ENCODE results near the gene NPTX1. TPM values are rescaled to one million over a fixed set of nuclear protein-coding genes. Genes with fewer than 3 reads are reported as not detected.

Gene NPTX1
- total and polyA plus RNA-seq, 2 donors (not counting 1 experiment from before 2014, with no cell fraction given): 0.07 to 0.57 TPM

DNA sequence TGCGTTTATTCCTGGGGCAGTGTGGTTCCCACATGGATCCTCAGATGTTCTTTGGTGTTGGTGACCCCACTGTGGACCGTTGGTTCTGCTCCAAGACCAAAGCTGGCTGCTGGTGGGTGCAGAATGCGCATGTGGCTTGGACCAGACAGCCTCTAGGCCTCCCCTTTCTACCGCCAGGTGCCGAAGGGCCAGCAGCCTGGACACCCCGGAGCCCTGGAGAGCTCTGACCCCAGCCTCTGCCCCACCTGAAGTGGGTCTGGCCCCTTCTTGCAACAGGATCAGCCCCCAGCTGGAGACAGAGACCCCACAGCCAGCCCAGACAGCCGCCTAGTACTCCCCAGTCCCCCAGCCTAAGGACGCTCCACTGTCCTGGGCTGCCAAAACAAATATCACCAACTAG is 18.4 kb downstream of the NPTX1 start:
- no peak for TF ChIP-seq EZH2 (IDR thresholded peaks at IDR 0.05; ENCODE audit: borderline replicate concordance, insufficient read depth, low read depth, low read length, poor library complexity, severe bottlenecking)
- TF ChIP-seq, protein P1, sequence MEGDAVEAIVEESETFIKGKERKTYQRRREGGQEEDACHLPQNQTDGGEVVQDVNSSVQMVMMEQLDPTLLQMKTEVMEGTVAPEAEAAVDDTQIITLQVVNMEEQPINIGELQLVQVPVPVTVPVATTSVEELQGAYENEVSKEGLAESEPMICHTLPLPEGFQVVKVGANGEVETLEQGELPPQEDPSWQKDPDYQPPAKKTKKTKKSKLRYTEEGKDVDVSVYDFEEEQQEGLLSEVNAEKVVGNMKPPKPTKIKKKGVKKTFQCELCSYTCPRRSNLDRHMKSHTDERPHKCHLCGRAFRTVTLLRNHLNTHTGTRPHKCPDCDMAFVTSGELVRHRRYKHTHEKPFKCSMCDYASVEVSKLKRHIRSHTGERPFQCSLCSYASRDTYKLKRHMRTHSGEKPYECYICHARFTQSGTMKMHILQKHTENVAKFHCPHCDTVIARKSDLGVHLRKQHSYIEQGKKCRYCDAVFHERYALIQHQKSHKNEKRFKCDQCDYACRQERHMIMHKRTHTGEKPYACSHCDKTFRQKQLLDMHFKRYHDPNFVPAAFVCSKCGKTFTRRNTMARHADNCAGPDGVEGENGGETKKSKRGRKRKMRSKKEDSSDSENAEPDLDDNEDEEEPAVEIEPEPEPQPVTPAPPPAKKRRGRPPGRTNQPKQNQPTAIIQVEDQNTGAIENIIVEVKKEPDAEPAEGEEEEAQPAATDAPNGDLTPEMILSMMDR (IDR thresholded peaks at IDR 0.05): no peak
- peaks cover 7 to 17% of the 10 kb centered on the region in 2 donors for H3K4me1 ChIP-seq (ENCODE audit: control insufficient read depth in 2 of 2, insufficient read depth in 2 of 2, low read length in 2 of 2)
- Mint-ChIP-seq H3K9me3 (ENCODE audit: insufficient read depth) (no peaks in the 10 kb centered on the region), H3K27ac (no peak overlapping the region), H3K27me3 (peaks cover 38% of the 10 kb centered on the region), H3K4me1 (peaks cover 18% of the 10 kb centered on the region), H3K4me3 (no peak overlapping the region)
- H3K36me3 ChIP-seq (replicated peaks in 1 of 2; ENCODE audit: control extremely low read depth in 1 of 2, control insufficient read depth in 1 of 2, extremely low read depth in 1 of 2, insufficient read depth in 2 of 2, low read length in 1 of 2): no peaks in the 10 kb centered on the region
- ChIA-PET POLR2A (no interaction called here), CTCF (no interaction called here)
- peaks cover 0 to 35% (median 0%) of the 10 kb centered on the region in 4 experiments for H3K27me3 ChIP-seq (replicated peaks in 1 of 4; ENCODE audit: control extremely low read depth in 1 of 4, control insufficient read depth in 3 of 4, insufficient read depth in 4 of 4, low read length in 3 of 4)
- DNase-seq (no peak), ATAC-seq (ENCODE audit: low read depth) (no peak)
- no peak overlapping the region for H3K4me2 ChIP-seq (replicated peaks; ENCODE audit: low read depth, low read length, poor library complexity, severe bottlenecking)
- no peaks in the 10 kb centered on the region for H3K79me2 ChIP-seq (ENCODE audit: control insufficient read depth, insufficient read depth, low read length)
- no peak overlapping the region for H3K4me3 ChIP-seq (ENCODE audit: control extremely low read depth in 1 of 5, extremely low read depth in 1 of 5, insufficient read depth in 1 of 5, low read depth in 2 of 5, low read length in 4 of 5)
- intact Hi-C loops (cut with micrococcal nuclease): no loop called here
- no peak overlapping the region for H2AFZ ChIP-seq (ENCODE audit: insufficient read depth, low read depth, low read length, poor library complexity, severe bottlenecking)
- WGBS (ENCODE audit: insufficient coverage): 92% methylated on average over 7 of the region's 8 CpGs
- H3K27ac ChIP-seq (ENCODE audit: low read length in 2 of 2): no peak overlapping the region
- H3K9me3 ChIP-seq (ENCODE audit: control extremely low read depth in 1 of 3, control insufficient read depth in 2 of 3, insufficient read depth in 1 of 3, low read length in 2 of 3): peaks cover 0 to 7% (median 0%) of the 10 kb centered on the region in 3 donors
- no peaks in the 10 kb centered on the region for H4K20me1 ChIP-seq (ENCODE audit: control insufficient read depth, insufficient read depth, low read length, poor library complexity, severe bottlenecking)
- H3K9ac ChIP-seq (ENCODE audit: low read length): no peak overlapping the region

GRCh38 chr17:80457236-80457856 is 19.1 kb downstream of the NPTX1 start:
- Histone ChIP-seq H3K27me3 (replicated peaks in 1 of 4; ENCODE audit: control extremely low read depth in 1 of 4, control insufficient read depth in 3 of 4, insufficient read depth in 4 of 4, low read length in 3 of 4) (peaks cover 0 to 35% (median 0%) of the 10 kb centered on the region in 4 experiments), H3K79me2 (ENCODE audit: control insufficient read depth, insufficient read depth, low read length) (no peaks in the 10 kb centered on the region), H3K36me3 (replicated peaks in 1 of 2; ENCODE audit: control extremely low read depth in 1 of 2, control insufficient read depth in 1 of 2, extremely low read depth in 1 of 2, insufficient read depth in 2 of 2, low read length in 1 of 2) (no peaks in the 10 kb centered on the region), H3K4me3 (ENCODE audit: control extremely low read depth in 1 of 5, extremely low read depth in 1 of 5, insufficient read depth in 1 of 5, low read depth in 2 of 5, low read length in 4 of 5) (no peak overlapping the region), H3K4me1 (ENCODE audit: control insufficient read depth in 2 of 2, insufficient read depth in 2 of 2, low read length in 2 of 2) (peaks cover 7 to 17% of the 10 kb centered on the region in 2 donors), H3K27ac (ENCODE audit: low read length in 2 of 2) (no peak overlapping the region), H4K20me1 (ENCODE audit: control insufficient read depth, insufficient read depth, low read length, poor library complexity, severe bottlenecking) (no peaks in the 10 kb centered on the region), H2AFZ (ENCODE audit: insufficient read depth, low read depth, low read length, poor library complexity, severe bottlenecking) (no peak overlapping the region), H3K9ac (ENCODE audit: low read length) (no peak overlapping the region), H3K4me2 (replicated peaks; ENCODE audit: low read depth, low read length, poor library complexity, severe bottlenecking) (no peak overlapping the region), H3K9me3 (ENCODE audit: control extremely low read depth in 1 of 3, control insufficient read depth in 2 of 3, insufficient read depth in 1 of 3, low read length in 2 of 3) (peaks cover 0 to 7% (median 0%) of the 10 kb centered on the region in 3 donors)
- no peak for DNase-seq
- no peak for ATAC-seq (ENCODE audit: low read depth)
- TF ChIP-seq, protein P1 (IDR thresholded peaks at IDR 0.05): no peak
- no peak for TF ChIP-seq EZH2 (IDR thresholded peaks at IDR 0.05; ENCODE audit: borderline replicate concordance, insufficient read depth, low read depth, low read length, poor library complexity, severe bottlenecking)
- Mint-ChIP-seq H3K4me1 (peaks cover 18% of the 10 kb centered on the region), H3K9me3 (ENCODE audit: insufficient read depth) (no peaks in the 10 kb centered on the region), H3K27me3 (peaks cover 38% of the 10 kb centered on the region), H3K27ac (no peak overlapping the region), H3K4me3 (peak overlapping the region; percentile 45)
- ChIA-PET CTCF (no interaction called here), POLR2A (no interaction called here)
- intact Hi-C loops (cut with micrococcal nuclease): no loop called here
- WGBS (ENCODE audit: insufficient coverage): 36% methylated on average over 15 of the region's 15 CpGs
